Spleen (tissue), 11 donors: ENCODE results near the gene DRAP1. TPM values are rescaled to one million over a fixed set of nuclear protein-coding genes. Genes with fewer than 3 reads are reported as not detected.

ENCODE experiments used
- DNase-seq: peaks from one replicate; pipeline ENCODE4 v3.0.0-alpha.2; 2020
- H3K27ac ChIP-seq, 8 donors: fragments of 200-600 bp; sonication (generic) in 7 of 8; 1 replicate in 4 of 8; 2 replicates in 4 of 8; pipeline versions ENCODE4 v1.5.0 to v1.8.0; 2016 to 2021; ENCODE audit warnings: inconsistent platforms in 4 of 8, mild to moderate bottlenecking in 4 of 8, moderate library complexity in 1 of 8
- H3K27me3 ChIP-seq, 7 donors: fragments of 200-600 bp; sonication (generic) in 6 of 7; replicated peaks in 1 of 7; 1 replicate in 4 of 7; 2 replicates in 3 of 7; pipeline versions ENCODE4 v1.5.0 to v1.8.0; 2016 to 2021; ENCODE audit warnings: inconsistent platforms in 3 of 7, mild to moderate bottlenecking in 1 of 7
- H3K36me3 ChIP-seq, 6 donors: fragments of 200-600 bp; sonication (generic) in 5 of 6; 1 replicate in 4 of 6; 2 replicates in 2 of 6; pipeline versions ENCODE4 v1.5.0 to v1.8.0; 2016 to 2021; ENCODE audit warnings: inconsistent platforms in 2 of 6
- H3K4me1 ChIP-seq, 6 donors: fragments of 200-600 bp; sonication (generic) in 5 of 6; 1 replicate in 3 of 6; 2 replicates in 3 of 6; pipeline versions ENCODE4 v1.5.0 to v1.8.0; 2016 to 2021; ENCODE audit warnings: inconsistent platforms in 3 of 6
- H3K4me3 ChIP-seq, 8 donors: fragments of 200-600 bp; sonication (generic) in 7 of 8; 1 replicate in 4 of 8; 2 replicates in 4 of 8; pipeline versions ENCODE4 v1.5.0 to v1.8.0; 2016 to 2021; ENCODE audit warnings: inconsistent platforms in 4 of 8, mild to moderate bottlenecking in 4 of 8, moderate library complexity in 2 of 8
- H3K9me3 ChIP-seq, 8 donors: fragments of 200-600 bp; sonication (generic) in 7 of 8; 1 replicate in 4 of 8; 2 replicates in 4 of 8; pipeline versions ENCODE4 v1.5.0 to v1.8.0; 2016 to 2021; ENCODE audit warnings: inconsistent platforms in 4 of 8
- POLR2A ChIP-seq, 3 donors: fragments of 450-650 bp; IDR thresholded peaks; one replicate each; pipeline ENCODE4 v1.5.1; 2017; ENCODE audit warnings: antibody characterized with exemption in 3 of 3, mild to moderate bottlenecking in 1 of 3
- POLR2AphosphoS5 ChIP-seq, 3 donors: sonication (generic); formaldehyde crosslinking; IDR thresholded peaks; one replicate each; pipeline ENCODE4 v1.5.1; 2017; ENCODE audit warnings: antibody characterized with exemption in 3 of 3
- WGBS, 5 donors: extraction: QIAGEN DNeasy Blood & Tissue Kit in 3 of 5; methylation state at CpG; one replicate each; pipeline versions ENCODE4 v1.1.5 to v1.1.7; 2013 to 2018; 5-methylcytosine and 5-hydroxymethylcytosine counted together
- intact Hi-C: fragments of 100-400 bp; cut with DNase I; formaldehyde crosslinking; loops from one replicate; pipeline ENCODE4 v1.15.0; 2023; ENCODE audit warnings: low total_unique reads
- polyA plus RNA-seq, 3 donors: library from polyadenylated mRNA; stranded (reverse); fragments of 200-250 nt; gene quantifications; one replicate each; pipeline ENCODE4 v1.2.1, GENCODE V29; 2013
- total RNA-seq, 7 donors: library from RNA; depleted of rRNA in 3 of 7; stranded (reverse); fragments of >200 nt in 3 of 7; fragmentation: NEBNext Ultra II Directional in 4 of 7; extraction: Animal tissue kit (Norgen Biotek cat#: 25700) in 4 of 7; gene quantifications; one replicate each; pipeline versions ENCODE4 v1.1.0 to v1.2.1, GENCODE V29; 2016 to 2021
- TF ChIP-seq, protein P1 (sequence below), 11 experiments: fragments of 200-600 bp in 7 of 11; fragments of 450-650 bp in 4 of 11; sonication (generic) in 4 of 11; IDR thresholded peaks in 8 of 11; conservative IDR thresholded peaks in 3 of 11; 1 replicate in 7 of 11; 2 replicates in 4 of 11; pipeline versions ENCODE4 v1.4.0 to v1.8.0; 2016 to 2021; ENCODE audit warnings: antibody characterized with exemption in 11 of 11, inconsistent platforms in 4 of 11, mild to moderate bottlenecking in 1 of 11
- donor health status: healthy with polysubstance abuse.
- donor health status: DM: no; HTN: no; CAD: no; lungs with moderate emphysema.
- donor health status: DM: no; HTN: no; CAD: no.
- donor health status: Bipolar disorder and iron deficiency.
- donor health status: healthy.
- donor health status: DM: no; HTN: no; CAD: no.
- donor health status: DM: yes; HTN: yes; CAD: no.

DRAP1 gene
- total and polyA plus RNA-seq, 10 donors = 58.3 to 123 (median 71.5) TPM

DNA sequence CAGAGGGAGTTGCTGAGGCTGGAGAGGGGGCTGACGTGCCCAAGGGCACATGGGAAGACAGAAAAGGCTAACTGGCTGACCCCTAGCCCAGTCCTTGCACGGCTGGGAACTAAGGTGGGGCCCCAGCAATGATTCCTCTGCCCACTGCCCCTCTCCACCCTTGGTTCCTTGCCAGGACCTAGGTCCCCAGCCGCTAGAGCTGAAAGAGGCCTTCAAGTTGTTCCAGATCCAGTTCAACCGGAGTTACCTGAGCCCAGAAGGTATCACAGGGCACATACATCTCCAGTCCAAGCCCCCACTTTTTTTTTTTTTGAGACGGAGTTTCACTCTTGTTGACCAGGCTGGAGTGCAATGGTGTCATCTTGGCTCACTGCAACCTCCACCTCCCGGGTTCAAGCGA is 39.2 kb upstream of the DRAP1 start:
- intact Hi-C loops = no loop called here
- 61 to 81% (median 70%) methylated on average over 7 of the region's 7 CpGs for WGBS, 5 donors
- no peak for DNase-seq
- Histone ChIP-seq H3K36me3 (peaks cover 0 to 39% (median 26%) of the 10 kb centered on the region in 6 donors), H3K9me3 (no peaks in the 10 kb centered on the region), H3K4me1 (peaks cover 5 to 53% (median 30%) of the 10 kb centered on the region in 6 donors), H3K4me3 (peak overlapping the region in 6 of 8 donors; percentile 3 to 58 (median 28)), H3K27ac (peak overlapping the region in 5 of 8 donors; percentile 18 to 79 (median 65)), H3K27me3 (no peaks in the 10 kb centered on the region)
- TF ChIP-seq POLR2A (IDR thresholded peaks at IDR 0.05) (no peak), POLR2AphosphoS5 (IDR thresholded peaks at IDR 0.05) (no peak)
- TF ChIP-seq, protein P1, sequence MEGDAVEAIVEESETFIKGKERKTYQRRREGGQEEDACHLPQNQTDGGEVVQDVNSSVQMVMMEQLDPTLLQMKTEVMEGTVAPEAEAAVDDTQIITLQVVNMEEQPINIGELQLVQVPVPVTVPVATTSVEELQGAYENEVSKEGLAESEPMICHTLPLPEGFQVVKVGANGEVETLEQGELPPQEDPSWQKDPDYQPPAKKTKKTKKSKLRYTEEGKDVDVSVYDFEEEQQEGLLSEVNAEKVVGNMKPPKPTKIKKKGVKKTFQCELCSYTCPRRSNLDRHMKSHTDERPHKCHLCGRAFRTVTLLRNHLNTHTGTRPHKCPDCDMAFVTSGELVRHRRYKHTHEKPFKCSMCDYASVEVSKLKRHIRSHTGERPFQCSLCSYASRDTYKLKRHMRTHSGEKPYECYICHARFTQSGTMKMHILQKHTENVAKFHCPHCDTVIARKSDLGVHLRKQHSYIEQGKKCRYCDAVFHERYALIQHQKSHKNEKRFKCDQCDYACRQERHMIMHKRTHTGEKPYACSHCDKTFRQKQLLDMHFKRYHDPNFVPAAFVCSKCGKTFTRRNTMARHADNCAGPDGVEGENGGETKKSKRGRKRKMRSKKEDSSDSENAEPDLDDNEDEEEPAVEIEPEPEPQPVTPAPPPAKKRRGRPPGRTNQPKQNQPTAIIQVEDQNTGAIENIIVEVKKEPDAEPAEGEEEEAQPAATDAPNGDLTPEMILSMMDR (IDR thresholded peaks at IDR 0.05 in 8 of 11, conservative IDR thresholded peaks at IDR 0.05 in 3 of 11) = no peak

DNA sequence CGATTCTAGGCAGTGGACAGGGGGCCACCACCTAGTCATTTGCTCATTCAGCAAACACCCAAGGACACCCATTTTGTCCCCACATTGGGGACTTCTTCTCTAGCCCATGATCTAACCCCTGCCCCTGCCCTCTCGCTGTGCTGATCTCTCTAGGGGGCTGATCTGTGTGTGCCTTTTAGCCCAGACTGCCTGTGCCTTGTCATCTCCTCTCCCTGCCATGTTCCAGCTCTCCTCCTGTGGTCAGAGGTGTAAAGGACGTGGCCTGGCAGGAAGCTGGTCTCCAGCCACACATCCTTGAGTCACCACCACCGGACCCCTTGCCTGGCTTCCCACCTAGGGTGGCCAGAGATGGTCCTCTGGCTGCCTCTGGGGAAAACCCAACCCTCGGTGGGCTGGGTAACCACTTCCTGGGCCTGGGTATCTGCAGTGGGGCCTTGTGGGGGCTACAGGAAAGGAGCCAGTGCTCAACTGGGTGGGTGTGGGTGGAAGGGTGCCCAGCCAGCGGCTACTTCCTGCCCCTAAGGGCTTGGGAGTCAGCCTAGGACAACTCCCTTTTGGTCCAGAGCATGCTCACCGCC is 38.3 kb upstream of the DRAP1 start:
- WGBS, 5 donors = 38 to 55% (median 46%) methylated on average over 5 to 7 of the region's 7 CpGs
- peak overlapping the region in 6 of 8 donors; percentile 8 to 79 (median 52) for H3K27ac ChIP-seq

DNA sequence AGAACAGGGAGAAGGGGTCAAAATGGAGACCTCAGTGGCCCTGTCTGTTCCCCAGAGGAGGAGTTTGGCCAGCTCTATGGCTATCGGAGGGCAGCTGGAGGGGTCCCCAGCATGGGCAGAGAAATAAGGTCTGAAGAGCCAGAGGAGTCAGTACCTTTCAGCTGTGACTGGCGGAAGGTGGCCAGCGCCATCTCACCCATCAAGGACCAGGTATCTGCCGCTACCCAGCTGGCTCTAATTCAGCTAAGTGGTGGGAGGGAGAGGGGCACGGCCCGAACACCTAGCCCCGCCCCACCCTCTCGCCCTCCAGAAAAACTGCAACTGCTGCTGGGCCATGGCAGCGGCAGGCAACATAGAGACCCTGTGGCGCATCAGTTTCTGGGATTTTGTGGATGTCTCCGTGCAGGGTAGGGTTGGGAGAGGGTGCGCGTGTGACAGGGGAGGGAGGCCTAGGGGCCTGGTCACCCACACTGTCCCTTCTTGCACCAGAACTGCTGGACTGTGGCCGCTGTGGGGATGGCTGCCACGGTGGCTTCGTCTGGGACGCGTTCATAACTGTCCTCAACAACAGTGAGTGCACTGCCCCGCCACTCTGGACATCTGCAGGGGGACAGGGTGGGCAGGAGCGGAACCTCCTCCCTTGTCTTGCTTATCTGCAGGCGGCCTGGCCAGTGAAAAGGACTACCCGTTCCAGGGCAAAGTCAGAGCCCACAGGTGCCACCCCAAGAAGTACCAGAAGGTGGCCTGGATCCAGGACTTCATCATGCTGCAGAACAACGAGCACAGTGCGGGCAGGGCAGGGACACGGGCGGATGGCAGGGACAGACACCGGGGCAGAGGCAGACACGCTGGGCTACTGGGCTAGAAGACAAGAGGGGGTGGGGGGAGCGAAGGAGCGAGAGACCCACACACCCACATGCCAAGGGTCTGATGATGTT is 36.8 kb upstream of the DRAP1 start:
- peak; percentile 72 for DNase-seq
- no peak overlapping the region for H3K4me3 ChIP-seq
- no peaks in the 10 kb centered on the region for H3K9me3 ChIP-seq
- H3K36me3 ChIP-seq = peaks cover 0 to 63% (median 38%) of the 10 kb centered on the region in 6 donors
- peaks cover 10 to 76% (median 42%) of the 10 kb centered on the region in 6 donors for H3K4me1 ChIP-seq
- H3K27me3 ChIP-seq = no peaks in the 10 kb centered on the region
- WGBS, 5 donors = 90 to 96% (median 93%) methylated on average over 26 to 30 of the region's 30 CpGs
- no peak overlapping the region for H3K27ac ChIP-seq
- TF ChIP-seq, protein P1 (IDR thresholded peaks at IDR 0.05 in 8 of 11, conservative IDR thresholded peaks at IDR 0.05 in 3 of 11) = no peak
- TF ChIP-seq POLR2AphosphoS5 (IDR thresholded peaks at IDR 0.05) = peak in 1 of 3 donors; percentile 31
- intact Hi-C loops = no loop called here

More for the DNA sequence above, 38.3 kb upstream of the DRAP1 start:
- H3K4me3 ChIP-seq = peak overlapping the region in 3 of 8 donors; percentile 34 to 58 (median 38)
- DNase-seq = peak; percentile 73
- TF ChIP-seq POLR2A (IDR thresholded peaks at IDR 0.05) = no peak
- peak; percentile 22 to 34 (median 24) for TF ChIP-seq POLR2AphosphoS5 (IDR thresholded peaks at IDR 0.05)
- TF ChIP-seq, protein P1 (IDR thresholded peaks at IDR 0.05 in 8 of 11, conservative IDR thresholded peaks at IDR 0.05 in 3 of 11) = no peak
- peaks cover 0 to 48% (median 33%) of the 10 kb centered on the region in 6 donors for H3K36me3 ChIP-seq
- no peaks in the 10 kb centered on the region for H3K9me3 ChIP-seq
- no peaks in the 10 kb centered on the region for H3K27me3 ChIP-seq
- intact Hi-C loops = no loop called here
- H3K4me1 ChIP-seq = peaks cover 5 to 62% (median 32%) of the 10 kb centered on the region in 6 donors
